Measurements from ENCODE around the gene RABGAP1L.

DNA sequence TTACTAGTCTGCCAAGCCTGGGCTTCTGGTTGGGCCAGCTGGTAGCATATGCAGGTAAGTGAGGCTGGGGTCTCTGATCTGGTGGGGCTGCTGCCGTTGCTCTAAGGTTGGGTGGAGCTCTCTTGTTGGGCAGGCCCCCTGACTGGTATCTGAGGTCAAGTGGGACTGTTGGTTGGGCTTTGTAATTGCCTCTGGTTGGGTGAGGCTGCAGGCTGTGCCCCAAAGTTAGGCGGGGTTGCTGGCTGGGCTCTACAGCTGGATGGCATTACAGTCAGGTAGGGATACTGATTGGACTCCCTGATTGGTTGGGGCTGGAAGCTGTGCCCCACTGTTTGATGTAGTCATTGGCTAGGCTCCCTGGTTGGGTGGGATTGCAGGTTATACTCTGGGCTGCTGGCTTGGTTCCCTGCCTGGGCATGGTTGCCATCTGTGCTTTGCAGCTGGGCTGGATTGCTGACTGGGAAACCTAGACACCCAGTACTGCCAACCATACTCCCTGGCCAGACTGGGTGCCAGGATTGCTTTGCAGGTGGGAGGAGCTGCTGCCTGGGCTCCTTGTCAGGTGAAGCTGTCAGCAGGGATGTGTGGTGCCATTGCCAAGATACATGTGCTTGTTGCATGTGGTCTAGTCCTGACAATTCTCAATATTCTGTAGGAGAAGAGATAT is 130.5 kb downstream of the RABGAP1L start:
- TF ChIP-seq POLR2A (IDR thresholded peaks at IDR 0.05; ENCODE audit: low read length) = no peak
- TF ChIP-seq GATA1 (IDR thresholded peaks at IDR 0.05; ENCODE audit: low read depth, low read length) = no peak

Measured in erythroblast (primary cell).